Measurements from ENCODE around the gene ULK3. TPM values are rescaled to one million over a fixed set of nuclear protein-coding genes. Genes with fewer than 3 reads are reported as not detected.

ULK3 gene
- total RNA-seq, 1 experiment from 2014 or later, result 48.4 TPM

DNA sequence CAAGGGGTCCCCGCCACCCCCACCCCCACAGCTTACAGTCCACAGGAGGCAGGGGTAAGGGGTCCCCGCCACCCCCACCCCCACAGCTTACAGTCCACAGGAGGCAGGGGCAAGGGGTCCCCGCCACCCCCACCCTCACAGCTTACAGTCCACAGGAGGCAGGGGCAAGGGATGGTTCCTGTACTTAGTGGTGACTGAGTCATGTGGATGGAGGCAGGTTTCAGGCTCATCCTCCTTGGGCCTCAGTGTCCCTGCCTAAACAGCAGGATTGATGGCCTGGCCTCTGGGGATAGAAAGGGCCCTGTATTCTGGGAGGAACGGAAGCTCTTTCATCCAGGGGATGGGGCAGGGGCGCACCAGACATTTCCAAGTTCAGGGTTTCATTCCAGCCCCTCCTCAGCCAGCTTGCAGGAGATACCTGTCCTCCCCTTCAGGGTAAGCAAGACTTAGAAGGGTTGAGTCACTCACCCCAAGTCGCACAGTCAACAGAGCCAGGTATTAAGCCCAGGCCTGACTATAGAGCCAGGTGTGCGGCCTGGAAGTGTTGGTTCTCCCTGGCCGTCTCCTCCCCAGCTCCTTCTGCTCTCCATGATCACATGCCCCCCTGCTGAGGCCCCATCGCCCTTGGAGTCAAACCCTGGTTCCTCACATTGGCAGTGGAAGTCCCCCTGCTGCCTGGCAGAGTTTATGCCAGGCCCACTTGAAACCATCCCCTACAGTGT is 48.5 kb downstream of the ULK3 start (continued):
- TF ChIP-seq CBX3 (IDR thresholded peaks at IDR 0.05; ENCODE audit: low read depth), result no peak

DNA sequence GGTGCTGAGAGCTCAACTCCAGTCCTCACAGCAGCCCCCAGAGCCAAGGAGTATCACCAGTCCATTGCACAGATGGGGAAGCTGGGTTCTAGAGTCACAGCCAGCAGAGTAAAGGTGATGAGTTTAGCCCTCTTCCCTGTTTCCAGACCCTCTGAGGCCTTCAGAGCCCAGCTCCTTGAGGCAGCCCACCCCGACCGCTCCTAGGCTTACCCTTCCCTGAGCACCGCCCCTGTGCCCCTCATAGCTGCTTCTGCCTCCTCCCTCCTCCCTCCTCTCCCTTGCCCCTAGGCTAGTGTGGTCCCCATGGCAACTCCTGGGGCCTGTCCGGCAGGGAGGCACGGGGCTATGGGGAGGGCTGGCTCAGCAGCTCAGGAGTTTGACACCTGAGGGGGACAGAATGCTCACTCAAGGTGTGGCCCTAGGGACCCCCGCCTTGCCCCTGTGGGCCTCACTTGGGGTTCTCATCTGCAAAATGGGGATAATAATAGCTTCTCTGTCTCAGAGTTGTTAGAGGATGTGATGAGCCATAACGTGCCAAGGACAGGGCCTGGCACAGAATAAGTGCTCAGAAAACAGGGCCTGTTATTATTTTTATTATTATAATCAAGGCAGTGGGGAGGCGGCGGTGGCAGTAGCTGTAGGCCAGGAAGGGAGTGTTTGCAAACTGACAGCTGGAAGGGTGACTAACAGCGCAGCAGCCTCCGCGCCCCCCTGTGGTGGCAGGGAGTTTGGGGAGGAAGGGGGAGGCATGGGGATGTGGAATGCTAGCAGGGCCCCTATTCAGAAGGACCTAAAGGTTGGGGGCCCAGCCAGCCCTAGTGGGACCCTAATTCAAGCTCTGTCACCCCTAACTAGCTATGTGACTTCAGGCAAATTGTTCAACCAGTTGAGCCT is 49.6 kb downstream of the ULK3 start:
- POLR2A ChIA-PET, result interaction anchor here (1.3 kb wide), 1 partner anchor 333 kb away, joined by 3 read pairs; the partner anchor contains the start of gene UBL7
- peaks cover 54% of the 10 kb centered on the region for H3K79me2 ChIP-seq (ENCODE audit: insufficient read depth, low read length)
- intact Hi-C loops (cut with micrococcal nuclease), result no loop called here
- H2AFZ ChIP-seq (ENCODE audit: low read depth, low read length, poor library complexity, severe bottlenecking), result no peak overlapping the region
- BruUV-seq (replicated peaks), result no TSS peak
- no peak overlapping the region for H3K4me3 ChIP-seq (replicated peaks in 1 of 2; ENCODE audit: low read depth in 1 of 2, low read length in 2 of 2)
- H3K4me2 ChIP-seq (ENCODE audit: low read length), result no peak overlapping the region
- peaks cover 10 to 13% of the 10 kb centered on the region in 2 experiments for H3K4me1 ChIP-seq (ENCODE audit: control insufficient read depth in 1 of 2, insufficient read depth in 2 of 2, low read length in 2 of 2)
- RAD21 ChIA-PET (ENCODE audit: low non-redundant PET in 1 of 2, low total read pairs in 2 of 2, uncharacterized antibody in 2 of 2, unreplicated experiment in 2 of 2), result interaction anchor here in 1 of 2 experiments (1.0 kb wide), 1 partner anchor 22 kb away, joined by 3 read pairs; no protein-coding TSS in a partner anchor
- H3K36me3 ChIP-seq (ENCODE audit: control insufficient read depth in 1 of 2, insufficient read depth in 2 of 2, low read length in 2 of 2), result no peaks in the 10 kb centered on the region; a peak in 1 of 4 replicates
- H3K9me2 ChIP-seq (ENCODE audit: insufficient read depth), result no peaks in the 10 kb centered on the region
- no peak overlapping the region for H3K27ac ChIP-seq (ENCODE audit: low read depth, low read length)
- TF ChIP-seq SIN3A (IDR thresholded peaks at IDR 0.05; ENCODE audit: low read depth) (no peak), JUND (IDR thresholded peaks at IDR 0.05) (no peak), RAD21 (IDR thresholded peaks at IDR 0.05; ENCODE audit: low read depth) (no peak), POLR2A (IDR thresholded peaks at IDR 0.05; ENCODE audit: borderline replicate concordance, extremely low read depth, insufficient read depth, insufficient read length) (no peak), POLR2AphosphoS5 (IDR thresholded peaks at IDR 0.05; ENCODE audit: low read depth, low read length) (no peak), CEBPB (IDR thresholded peaks at IDR 0.05; ENCODE audit: low read depth) (no peak), EZH2 (IDR thresholded peaks at IDR 0.05) (no peak), ZNF274 (IDR thresholded peaks at IDR 0.05; ENCODE audit: low read depth, low read length) (no peak), ZFX (IDR thresholded peaks at IDR 0.05) (no peak), TCF7L2 (IDR thresholded peaks at IDR 0.05; ENCODE audit: borderline replicate concordance, extremely low read depth, insufficient read depth, insufficient read length) (no peak), EZH2phosphoT487 (IDR thresholded peaks at IDR 0.05; ENCODE audit: borderline replicate concordance) (no peak), FOSL1 (IDR thresholded peaks at IDR 0.05; ENCODE audit: low read depth) (no peak), SRF (IDR thresholded peaks at IDR 0.05; ENCODE audit: low read depth) (no peak), YY1 (IDR thresholded peaks at IDR 0.05; ENCODE audit: extremely low read depth, insufficient replicate concordance, low read depth, low read length) (no peak)
- TF ChIP-seq, protein P1, sequence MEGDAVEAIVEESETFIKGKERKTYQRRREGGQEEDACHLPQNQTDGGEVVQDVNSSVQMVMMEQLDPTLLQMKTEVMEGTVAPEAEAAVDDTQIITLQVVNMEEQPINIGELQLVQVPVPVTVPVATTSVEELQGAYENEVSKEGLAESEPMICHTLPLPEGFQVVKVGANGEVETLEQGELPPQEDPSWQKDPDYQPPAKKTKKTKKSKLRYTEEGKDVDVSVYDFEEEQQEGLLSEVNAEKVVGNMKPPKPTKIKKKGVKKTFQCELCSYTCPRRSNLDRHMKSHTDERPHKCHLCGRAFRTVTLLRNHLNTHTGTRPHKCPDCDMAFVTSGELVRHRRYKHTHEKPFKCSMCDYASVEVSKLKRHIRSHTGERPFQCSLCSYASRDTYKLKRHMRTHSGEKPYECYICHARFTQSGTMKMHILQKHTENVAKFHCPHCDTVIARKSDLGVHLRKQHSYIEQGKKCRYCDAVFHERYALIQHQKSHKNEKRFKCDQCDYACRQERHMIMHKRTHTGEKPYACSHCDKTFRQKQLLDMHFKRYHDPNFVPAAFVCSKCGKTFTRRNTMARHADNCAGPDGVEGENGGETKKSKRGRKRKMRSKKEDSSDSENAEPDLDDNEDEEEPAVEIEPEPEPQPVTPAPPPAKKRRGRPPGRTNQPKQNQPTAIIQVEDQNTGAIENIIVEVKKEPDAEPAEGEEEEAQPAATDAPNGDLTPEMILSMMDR (IDR thresholded peaks at IDR 0.05 in 2 of 3, conservative IDR thresholded peaks at IDR 0.05 in 1 of 3; ENCODE audit: borderline replicate concordance in 1 of 3, insufficient read depth in 1 of 3, low read depth in 2 of 3, low read length in 2 of 3), result no peak
- TF ChIP-seq, protein P2, sequence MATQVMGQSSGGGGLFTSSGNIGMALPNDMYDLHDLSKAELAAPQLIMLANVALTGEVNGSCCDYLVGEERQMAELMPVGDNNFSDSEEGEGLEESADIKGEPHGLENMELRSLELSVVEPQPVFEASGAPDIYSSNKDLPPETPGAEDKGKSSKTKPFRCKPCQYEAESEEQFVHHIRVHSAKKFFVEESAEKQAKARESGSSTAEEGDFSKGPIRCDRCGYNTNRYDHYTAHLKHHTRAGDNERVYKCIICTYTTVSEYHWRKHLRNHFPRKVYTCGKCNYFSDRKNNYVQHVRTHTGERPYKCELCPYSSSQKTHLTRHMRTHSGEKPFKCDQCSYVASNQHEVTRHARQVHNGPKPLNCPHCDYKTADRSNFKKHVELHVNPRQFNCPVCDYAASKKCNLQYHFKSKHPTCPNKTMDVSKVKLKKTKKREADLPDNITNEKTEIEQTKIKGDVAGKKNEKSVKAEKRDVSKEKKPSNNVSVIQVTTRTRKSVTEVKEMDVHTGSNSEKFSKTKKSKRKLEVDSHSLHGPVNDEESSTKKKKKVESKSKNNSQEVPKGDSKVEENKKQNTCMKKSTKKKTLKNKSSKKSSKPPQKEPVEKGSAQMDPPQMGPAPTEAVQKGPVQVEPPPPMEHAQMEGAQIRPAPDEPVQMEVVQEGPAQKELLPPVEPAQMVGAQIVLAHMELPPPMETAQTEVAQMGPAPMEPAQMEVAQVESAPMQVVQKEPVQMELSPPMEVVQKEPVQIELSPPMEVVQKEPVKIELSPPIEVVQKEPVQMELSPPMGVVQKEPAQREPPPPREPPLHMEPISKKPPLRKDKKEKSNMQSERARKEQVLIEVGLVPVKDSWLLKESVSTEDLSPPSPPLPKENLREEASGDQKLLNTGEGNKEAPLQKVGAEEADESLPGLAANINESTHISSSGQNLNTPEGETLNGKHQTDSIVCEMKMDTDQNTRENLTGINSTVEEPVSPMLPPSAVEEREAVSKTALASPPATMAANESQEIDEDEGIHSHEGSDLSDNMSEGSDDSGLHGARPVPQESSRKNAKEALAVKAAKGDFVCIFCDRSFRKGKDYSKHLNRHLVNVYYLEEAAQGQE (IDR thresholded peaks at IDR 0.05; ENCODE audit: low read depth), result no peak
- peaks cover 12% of the 10 kb centered on the region; the same call in 1 of the 2 replicates for H4K20me1 ChIP-seq (ENCODE audit: insufficient read depth)
- no peak for ATAC-seq
- no peaks in the 10 kb centered on the region for H3K9me3 ChIP-seq (ENCODE audit: control insufficient read depth in 1 of 2, insufficient read depth in 1 of 2, low read depth in 1 of 2, low read length in 2 of 2)
- CTCF ChIA-PET, result interaction anchor here (0.8 to 1.9 kb wide), 2 partner anchors 22 to 108 kb away, joined by 3 to 5 read pairs; no protein-coding TSS in a partner anchor
- no peak overlapping the region for H3K9ac ChIP-seq (ENCODE audit: low read length)
- no peaks in the 10 kb centered on the region for H3K27me3 ChIP-seq (ENCODE audit: insufficient read depth, low read length)
- DNase-seq (ENCODE audit: low read depth, low spot score), result no peak
